ENCODE data around the gene KRTAP4-5.
"Not testable (repeated sequence)": the region's sequence is repeated elsewhere in the genome, so short reads cannot be mapped to it uniquely, and the experiment has no call there.

Gene KRTAP4-5

GRCh38 chr17:41121742-41122141 lies 27.9 kb downstream of the KRTAP4-5 start:
- TF ChIP-seq, protein P1, sequence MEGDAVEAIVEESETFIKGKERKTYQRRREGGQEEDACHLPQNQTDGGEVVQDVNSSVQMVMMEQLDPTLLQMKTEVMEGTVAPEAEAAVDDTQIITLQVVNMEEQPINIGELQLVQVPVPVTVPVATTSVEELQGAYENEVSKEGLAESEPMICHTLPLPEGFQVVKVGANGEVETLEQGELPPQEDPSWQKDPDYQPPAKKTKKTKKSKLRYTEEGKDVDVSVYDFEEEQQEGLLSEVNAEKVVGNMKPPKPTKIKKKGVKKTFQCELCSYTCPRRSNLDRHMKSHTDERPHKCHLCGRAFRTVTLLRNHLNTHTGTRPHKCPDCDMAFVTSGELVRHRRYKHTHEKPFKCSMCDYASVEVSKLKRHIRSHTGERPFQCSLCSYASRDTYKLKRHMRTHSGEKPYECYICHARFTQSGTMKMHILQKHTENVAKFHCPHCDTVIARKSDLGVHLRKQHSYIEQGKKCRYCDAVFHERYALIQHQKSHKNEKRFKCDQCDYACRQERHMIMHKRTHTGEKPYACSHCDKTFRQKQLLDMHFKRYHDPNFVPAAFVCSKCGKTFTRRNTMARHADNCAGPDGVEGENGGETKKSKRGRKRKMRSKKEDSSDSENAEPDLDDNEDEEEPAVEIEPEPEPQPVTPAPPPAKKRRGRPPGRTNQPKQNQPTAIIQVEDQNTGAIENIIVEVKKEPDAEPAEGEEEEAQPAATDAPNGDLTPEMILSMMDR (IDR thresholded peaks at IDR 0.05; ENCODE audit: low read depth, low read length): no peak
- no peak for DNase-seq (ENCODE audit: low read depth in 2 of 2)

DNA sequence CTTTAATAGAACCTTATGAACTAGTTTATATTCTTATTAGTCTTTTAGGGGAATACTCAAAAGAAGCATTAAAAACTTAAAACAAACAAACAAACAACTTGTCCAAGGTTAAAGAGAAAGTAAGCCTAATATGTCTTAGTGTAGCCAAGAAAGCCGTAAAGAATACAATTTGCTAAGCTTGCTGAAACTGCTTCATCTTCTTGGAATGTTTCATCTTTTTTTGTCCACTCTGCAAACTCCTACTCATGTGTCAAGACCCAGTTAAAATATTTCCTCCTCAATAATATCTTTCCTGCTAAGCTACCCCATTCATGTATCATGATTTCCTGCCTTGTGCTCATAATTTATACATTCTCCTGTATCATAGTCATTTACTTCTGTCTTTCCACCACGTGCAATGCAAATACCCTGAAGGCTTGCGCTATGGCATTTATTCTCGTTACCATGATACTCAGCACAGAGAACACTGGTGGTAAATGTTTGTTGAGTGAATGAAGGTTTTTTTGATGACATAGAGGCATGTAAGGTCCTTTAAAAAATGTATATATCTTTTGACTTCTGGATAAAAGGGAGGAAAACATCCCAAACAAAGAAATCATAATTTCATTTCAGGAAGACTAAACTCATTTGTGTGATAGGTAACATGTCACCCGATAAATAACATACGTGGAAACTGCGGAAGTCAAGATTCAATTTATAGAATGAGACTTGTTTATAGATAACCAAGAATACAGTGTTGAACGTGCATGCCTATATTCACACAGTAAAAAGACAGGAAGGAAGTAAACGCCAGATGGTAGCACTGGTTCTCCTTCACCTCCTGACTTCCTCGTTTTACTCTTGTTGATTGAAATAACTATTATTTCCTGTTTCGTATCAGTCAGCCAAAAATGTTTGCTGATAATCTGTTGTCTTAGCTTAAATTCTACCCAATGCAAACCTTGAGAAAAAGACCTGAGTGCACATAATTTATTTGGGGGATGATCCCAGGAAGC lies 29.6 kb downstream of the KRTAP4-5 start:
- not testable (repeated sequence) for H3K4me3 ChIP-seq (replicated peaks in 1 of 2; ENCODE audit: low read depth in 2 of 2, low read length in 2 of 2); DNase-seq (ENCODE audit: low read depth in 2 of 2)

More at GRCh38 chr17:41121742-41122141, 27.9 kb downstream of the KRTAP4-5 start:
- no peak overlapping the region for H3K4me3 ChIP-seq (replicated peaks in 1 of 2; ENCODE audit: low read depth in 2 of 2, low read length in 2 of 2)

- TF ChIP-seq, protein P1 (IDR thresholded peaks at IDR 0.05; ENCODE audit: low read depth, low read length): no peak
- no peak for DNase-seq (ENCODE audit: low read depth in 2 of 2)
- no peak overlapping the region for H3K4me3 ChIP-seq (replicated peaks in 1 of 2; ENCODE audit: low read depth in 2 of 2, low read length in 2 of 2)
These were observed 30.9 kb downstream of the KRTAP4-5 start for GRCh38 chr17:41118721-41119120.

- H3K4me3 ChIP-seq (replicated peaks in 1 of 2; ENCODE audit: low read depth in 2 of 2, low read length in 2 of 2); DNase-seq (ENCODE audit: low read depth in 2 of 2): not testable (repeated sequence)
These were observed 31.7 kb downstream of the KRTAP4-5 start, which contains the start of gene KRTAP4-11 for GRCh38 chr17:41117846-41118386. Gene KRTAP4-11, minus strand, starts transcription at chr17:41118373. Its CDS starts 58 bp downstream, at chr17:41118315.

- no peak for DNase-seq (ENCODE audit: low read depth in 2 of 2)
- TF ChIP-seq, protein P1 (IDR thresholded peaks at IDR 0.05; ENCODE audit: low read depth, low read length): no peak
- H3K4me3 ChIP-seq (replicated peaks in 1 of 2; ENCODE audit: low read depth in 2 of 2, low read length in 2 of 2): no peak overlapping the region
These were observed 33.3 kb downstream of the KRTAP4-5 start for GRCh38 chr17:41116297-41116696.

DNA sequence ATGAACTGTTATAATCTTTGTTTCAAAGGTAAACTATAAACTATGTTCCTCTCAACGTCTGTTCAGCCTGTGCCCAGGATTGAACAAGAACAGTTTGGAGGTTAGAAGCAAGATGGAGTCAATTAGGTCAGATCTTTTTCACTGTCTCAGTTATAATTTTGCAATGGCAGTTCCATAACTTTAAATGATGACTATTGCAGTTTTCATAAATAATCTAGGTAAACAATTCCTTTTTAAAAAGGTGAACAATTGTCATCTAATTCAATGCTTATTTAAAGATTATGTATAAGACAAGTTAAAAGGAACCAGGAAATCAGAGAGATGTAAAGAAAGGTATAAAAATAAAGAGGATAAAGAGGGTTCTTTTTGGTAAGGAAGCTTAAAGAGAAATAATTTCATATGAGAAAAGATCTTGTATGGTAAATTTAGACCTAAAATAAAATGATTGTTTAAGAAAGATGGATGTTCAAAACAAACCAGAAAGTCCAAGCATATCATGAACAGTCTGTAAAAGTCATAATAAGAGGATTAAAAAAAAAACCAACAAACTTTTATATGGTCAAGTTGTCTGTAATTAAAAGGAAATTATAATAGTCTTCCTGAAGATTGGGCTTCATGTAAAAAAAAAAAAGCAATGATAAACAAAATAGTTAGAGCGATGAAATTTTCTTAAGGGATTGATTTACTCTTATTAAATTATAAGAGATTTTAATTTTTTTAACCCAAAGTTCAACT lies 38.3 kb downstream of the KRTAP4-5 start:
- TF ChIP-seq, protein P1 (IDR thresholded peaks at IDR 0.05; ENCODE audit: low read depth, low read length): no peak
- no peak overlapping the region for H3K4me3 ChIP-seq (replicated peaks in 1 of 2; ENCODE audit: low read depth in 2 of 2, low read length in 2 of 2)
- DNase-seq (ENCODE audit: low read depth in 2 of 2): no peak

- DNase-seq (ENCODE audit: low read depth in 2 of 2); H3K4me3 ChIP-seq (replicated peaks in 1 of 2; ENCODE audit: low read depth in 2 of 2, low read length in 2 of 2): not testable (repeated sequence)
These were observed 40.8 kb downstream of the KRTAP4-5 start for GRCh38 chr17:41108728-41109386.
